ENCODE results near the gene PLEKHG1.

Gene PLEKHG1

GRCh38 chr6:150567380-150567779 is 32.3 kb upstream of the PLEKHG1 start:
- Histone ChIP-seq H3K79me2 (ENCODE audit: low read length) (no peaks in the 10 kb centered on the region), H4K20me1 (ENCODE audit: insufficient read depth, low read length) (no peaks in the 10 kb centered on the region), H3K9me3 (ENCODE audit: insufficient read depth, low read length) (no peaks in the 10 kb centered on the region), H3K36me3 (replicated peaks; ENCODE audit: low read depth, low read length) (no peaks in the 10 kb centered on the region), H3K4me3 (ENCODE audit: low read length) (no peak overlapping the region), H3K9ac (ENCODE audit: low read length) (no peak overlapping the region), H3K27ac (ENCODE audit: low read length) (no peak overlapping the region), H3K4me1 (ENCODE audit: low read length) (no peaks in the 10 kb centered on the region), H3K4me2 (ENCODE audit: low read length) (no peak overlapping the region), H2AFZ (ENCODE audit: low read depth, low read length) (no peak overlapping the region), H3K27me3 (ENCODE audit: low read depth, low read length) (no peaks in the 10 kb centered on the region)
- TF ChIP-seq EZH2phosphoT487 (IDR thresholded peaks at IDR 0.05; ENCODE audit: low read depth): no peak

- no peaks in the 10 kb centered on the region for H3K4me1 ChIP-seq (ENCODE audit: low read length)
Measured at GRCh38 chr6:150567823-150568383, 31.8 kb upstream of the PLEKHG1 start.

GRCh38 chr6:150568560-150568959 is 31.1 kb upstream of the PLEKHG1 start:
- H3K27me3 ChIP-seq (ENCODE audit: low read depth, low read length): peaks cover 2% of the 10 kb centered on the region; the same call in 1 of the 2 replicates
- H3K36me3 ChIP-seq (replicated peaks; ENCODE audit: low read depth, low read length): no peaks in the 10 kb centered on the region

More at GRCh38 chr6:150567823-150568383, 31.8 kb upstream of the PLEKHG1 start:
- no peaks in the 10 kb centered on the region for H4K20me1 ChIP-seq (ENCODE audit: insufficient read depth, low read length)
- no peak overlapping the region for H3K27ac ChIP-seq (ENCODE audit: low read length)
- H3K9ac ChIP-seq (ENCODE audit: low read length): no peak overlapping the region
- no peaks in the 10 kb centered on the region for H3K79me2 ChIP-seq (ENCODE audit: low read length)
- no peak overlapping the region for H3K4me3 ChIP-seq (ENCODE audit: low read length)
- H3K27me3 ChIP-seq (ENCODE audit: low read depth, low read length): no peaks in the 10 kb centered on the region
- H3K4me2 ChIP-seq (ENCODE audit: low read length): no peak overlapping the region
- no peak overlapping the region for H2AFZ ChIP-seq (ENCODE audit: low read depth, low read length)
- no peaks in the 10 kb centered on the region for H3K36me3 ChIP-seq (replicated peaks; ENCODE audit: low read depth, low read length)
- no peak for TF ChIP-seq CTCF (IDR thresholded peaks at IDR 0.05; ENCODE audit: low read depth, low read length)
- no peak for TF ChIP-seq EZH2phosphoT487 (IDR thresholded peaks at IDR 0.05; ENCODE audit: low read depth)
- H3K9me3 ChIP-seq (ENCODE audit: insufficient read depth, low read length): no peaks in the 10 kb centered on the region

GRCh38 chr6:150569161-150569560 is 30.5 kb upstream of the PLEKHG1 start:
- H3K36me3 ChIP-seq (replicated peaks; ENCODE audit: low read depth, low read length): no peaks in the 10 kb centered on the region
- H2AFZ ChIP-seq (ENCODE audit: low read depth, low read length): no peak overlapping the region
- H3K9me3 ChIP-seq (ENCODE audit: insufficient read depth, low read length): no peaks in the 10 kb centered on the region
- H3K4me2 ChIP-seq (ENCODE audit: low read length): no peak overlapping the region
- H3K79me2 ChIP-seq (ENCODE audit: low read length): no peaks in the 10 kb centered on the region
- no peaks in the 10 kb centered on the region for H4K20me1 ChIP-seq (ENCODE audit: insufficient read depth, low read length)
- H3K4me3 ChIP-seq (ENCODE audit: low read length): no peak overlapping the region
- H3K27me3 ChIP-seq (ENCODE audit: low read depth, low read length): peaks cover 4% of the 10 kb centered on the region; the same call in 1 of the 2 replicates
- peaks cover 2% of the 10 kb centered on the region for H3K4me1 ChIP-seq (ENCODE audit: low read length)
- no peak overlapping the region for H3K9ac ChIP-seq (ENCODE audit: low read length)
- H3K27ac ChIP-seq (ENCODE audit: low read length): no peak overlapping the region
- TF ChIP-seq EZH2phosphoT487 (IDR thresholded peaks at IDR 0.05; ENCODE audit: low read depth) (no peak), CTCF (IDR thresholded peaks at IDR 0.05; ENCODE audit: low read depth, low read length) (no peak)

More at GRCh38 chr6:150568560-150568959, 31.1 kb upstream of the PLEKHG1 start:
- H2AFZ ChIP-seq (ENCODE audit: low read depth, low read length): no peak overlapping the region
- no peak for TF ChIP-seq CTCF (IDR thresholded peaks at IDR 0.05; ENCODE audit: low read depth, low read length)
- no peak for TF ChIP-seq EZH2phosphoT487 (IDR thresholded peaks at IDR 0.05; ENCODE audit: low read depth)
- no peak overlapping the region for H3K4me2 ChIP-seq (ENCODE audit: low read length)
- no peak overlapping the region for H3K4me3 ChIP-seq (ENCODE audit: low read length)
- no peaks in the 10 kb centered on the region for H3K4me1 ChIP-seq (ENCODE audit: low read length)
- no peaks in the 10 kb centered on the region for H3K9me3 ChIP-seq (ENCODE audit: insufficient read depth, low read length)
- no peaks in the 10 kb centered on the region for H4K20me1 ChIP-seq (ENCODE audit: insufficient read depth, low read length)
- no peak overlapping the region for H3K9ac ChIP-seq (ENCODE audit: low read length)
- H3K79me2 ChIP-seq (ENCODE audit: low read length): no peaks in the 10 kb centered on the region
- no peak overlapping the region for H3K27ac ChIP-seq (ENCODE audit: low read length)

Data from OCI-LY3 (cell line).